K562 (cell line): ENCODE measurements around the gene IL12RB2. TPM values are rescaled to one million over a fixed set of nuclear protein-coding genes. Genes with fewer than 3 reads are reported as not detected.

Experiments
- COPS2 ChIP-seq: fragments of 450-650 bp; conservative IDR thresholded peaks from 2 replicates; pipeline ENCODE4 v1.6.1; 2016; ENCODE audit warnings: mild to moderate bottlenecking, moderate library complexity
- ELF4 ChIP-seq: fragments of 450-650 bp; formaldehyde crosslinking; IDR thresholded peaks from 2 replicates; pipeline ENCODE4 v1.4.0; 2022; ENCODE audit warnings: missing genetic modification characterization
- EP400 ChIP-seq: fragments of 450-650 bp; IDR thresholded peaks from 2 replicates; pipeline ENCODE4 v1.6.1; 2017; ENCODE audit warnings: antibody characterized with exemption, mild to moderate bottlenecking, moderate library complexity
- GABPB1 ChIP-seq: sonication (generic); formaldehyde crosslinking; IDR thresholded peaks from 2 replicates; pipeline ENCODE4 v1.8.0; 2022; ENCODE audit warnings: mild to moderate bottlenecking, missing genetic modification reagents
- MCM3 ChIP-seq: fragments of 450-650 bp; IDR thresholded peaks from 2 replicates; pipeline ENCODE4 v1.6.1; 2016
- ZNF165 ChIP-seq: fragments of 250-450 bp; sonication (Bioruptor Pico); IDR thresholded peaks from 2 replicates; pipeline ENCODE4 v1.4.0; 2020; ENCODE audit warnings: borderline replicate concordance
- polyA plus RNA-seq, 8 experiments: library from polyadenylated mRNA; depleted of rRNA in 4 of 8; stranded (reverse) in 5 of 8; unstranded in 3 of 8; fragments of >200 nt; fragmentation: Nextera tagmentation in 2 of 8; fragmentation: Illumina TruSeq in 1 of 8; extraction: Ambion mirVana in 2 of 8; extraction: Trizol in 1 of 8; gene quantifications; 2 replicates each; pipeline versions ENCODE4 v1.2.1 to v1.2.3, GENCODE V29; 2011 to 2014; ENCODE audit warnings: inconsistent platforms in 1 of 8, missing spikeins in 1 of 8
- total RNA-seq, 7 experiments: library from RNA; depleted of rRNA in 6 of 7; stranded (reverse); fragments of >200 nt in 6 of 7; fragmentation: Illumina TruSeq in 2 of 7; extraction: Trizol in 2 of 7; gene quantifications; 2 replicates each; pipeline versions ENCODE4 v1.2.1 to v1.2.3, GENCODE V29; 2011 to 2021; ENCODE audit warnings: low replicate concordance in 1 of 7
- TF ChIP-seq, protein P1 (sequence below), 2 experiments: fragments of 450-650 bp; IDR thresholded peaks; 2 replicates each; pipeline ENCODE4 v1.6.1; 2016; ENCODE audit warnings: mild to moderate bottlenecking in 2 of 2, borderline replicate concordance in 1 of 2, low read depth in 1 of 2, moderate library complexity in 1 of 2
- TF ChIP-seq, protein P2 (sequence below): conservative IDR thresholded peaks from 2 replicates; pipeline ENCODE4 v1.6.1; 2011; ENCODE audit warnings: low read depth, mild to moderate bottlenecking, low read length; ENCODE audit not compliant: control insufficient read depth

IL12RB2 gene
- total and polyA plus RNA-seq, 9 of the 15 experiments (the other 6 are each of a cell fraction or from before 2014, with no cell fraction given): 0.39 to 3.3 (median 1.9) TPM

DNA sequence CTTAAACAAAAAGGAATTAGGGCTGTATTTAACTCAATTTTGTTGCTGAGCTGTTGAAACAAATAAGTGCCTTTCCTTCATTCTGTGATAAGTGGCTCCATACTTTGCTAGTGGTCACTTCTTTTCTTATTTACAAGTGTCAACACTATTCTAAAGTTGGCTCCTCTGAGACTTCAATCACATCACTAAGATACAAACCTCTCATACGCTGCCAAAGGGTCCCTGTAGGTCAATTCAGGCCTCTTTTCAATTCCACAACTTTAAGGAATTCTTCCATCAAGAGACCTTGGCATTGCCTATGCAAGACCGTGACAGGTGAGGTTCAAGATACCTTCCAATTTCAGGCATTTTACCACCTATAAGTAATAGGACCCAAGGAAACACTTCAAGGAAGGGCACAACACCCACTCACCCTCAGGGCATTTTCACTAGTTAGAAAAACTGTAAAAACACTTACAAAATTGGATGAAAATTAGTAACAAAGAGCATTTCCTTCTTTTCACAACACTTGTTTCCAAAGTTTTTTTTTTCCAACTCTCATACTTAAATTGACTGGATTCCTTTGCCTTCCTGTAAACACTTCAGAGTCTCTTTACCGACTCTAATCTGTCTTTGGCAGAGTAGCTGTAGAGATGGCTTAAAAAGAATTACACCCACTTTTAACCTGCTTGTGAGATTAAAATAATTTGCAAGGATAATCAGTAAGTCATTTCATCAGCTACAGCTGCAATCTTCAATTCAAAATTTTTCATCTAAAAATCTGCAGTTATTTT is 98.0 kb downstream of the IL12RB2 start (continued):
- TF ChIP-seq, protein P1, sequence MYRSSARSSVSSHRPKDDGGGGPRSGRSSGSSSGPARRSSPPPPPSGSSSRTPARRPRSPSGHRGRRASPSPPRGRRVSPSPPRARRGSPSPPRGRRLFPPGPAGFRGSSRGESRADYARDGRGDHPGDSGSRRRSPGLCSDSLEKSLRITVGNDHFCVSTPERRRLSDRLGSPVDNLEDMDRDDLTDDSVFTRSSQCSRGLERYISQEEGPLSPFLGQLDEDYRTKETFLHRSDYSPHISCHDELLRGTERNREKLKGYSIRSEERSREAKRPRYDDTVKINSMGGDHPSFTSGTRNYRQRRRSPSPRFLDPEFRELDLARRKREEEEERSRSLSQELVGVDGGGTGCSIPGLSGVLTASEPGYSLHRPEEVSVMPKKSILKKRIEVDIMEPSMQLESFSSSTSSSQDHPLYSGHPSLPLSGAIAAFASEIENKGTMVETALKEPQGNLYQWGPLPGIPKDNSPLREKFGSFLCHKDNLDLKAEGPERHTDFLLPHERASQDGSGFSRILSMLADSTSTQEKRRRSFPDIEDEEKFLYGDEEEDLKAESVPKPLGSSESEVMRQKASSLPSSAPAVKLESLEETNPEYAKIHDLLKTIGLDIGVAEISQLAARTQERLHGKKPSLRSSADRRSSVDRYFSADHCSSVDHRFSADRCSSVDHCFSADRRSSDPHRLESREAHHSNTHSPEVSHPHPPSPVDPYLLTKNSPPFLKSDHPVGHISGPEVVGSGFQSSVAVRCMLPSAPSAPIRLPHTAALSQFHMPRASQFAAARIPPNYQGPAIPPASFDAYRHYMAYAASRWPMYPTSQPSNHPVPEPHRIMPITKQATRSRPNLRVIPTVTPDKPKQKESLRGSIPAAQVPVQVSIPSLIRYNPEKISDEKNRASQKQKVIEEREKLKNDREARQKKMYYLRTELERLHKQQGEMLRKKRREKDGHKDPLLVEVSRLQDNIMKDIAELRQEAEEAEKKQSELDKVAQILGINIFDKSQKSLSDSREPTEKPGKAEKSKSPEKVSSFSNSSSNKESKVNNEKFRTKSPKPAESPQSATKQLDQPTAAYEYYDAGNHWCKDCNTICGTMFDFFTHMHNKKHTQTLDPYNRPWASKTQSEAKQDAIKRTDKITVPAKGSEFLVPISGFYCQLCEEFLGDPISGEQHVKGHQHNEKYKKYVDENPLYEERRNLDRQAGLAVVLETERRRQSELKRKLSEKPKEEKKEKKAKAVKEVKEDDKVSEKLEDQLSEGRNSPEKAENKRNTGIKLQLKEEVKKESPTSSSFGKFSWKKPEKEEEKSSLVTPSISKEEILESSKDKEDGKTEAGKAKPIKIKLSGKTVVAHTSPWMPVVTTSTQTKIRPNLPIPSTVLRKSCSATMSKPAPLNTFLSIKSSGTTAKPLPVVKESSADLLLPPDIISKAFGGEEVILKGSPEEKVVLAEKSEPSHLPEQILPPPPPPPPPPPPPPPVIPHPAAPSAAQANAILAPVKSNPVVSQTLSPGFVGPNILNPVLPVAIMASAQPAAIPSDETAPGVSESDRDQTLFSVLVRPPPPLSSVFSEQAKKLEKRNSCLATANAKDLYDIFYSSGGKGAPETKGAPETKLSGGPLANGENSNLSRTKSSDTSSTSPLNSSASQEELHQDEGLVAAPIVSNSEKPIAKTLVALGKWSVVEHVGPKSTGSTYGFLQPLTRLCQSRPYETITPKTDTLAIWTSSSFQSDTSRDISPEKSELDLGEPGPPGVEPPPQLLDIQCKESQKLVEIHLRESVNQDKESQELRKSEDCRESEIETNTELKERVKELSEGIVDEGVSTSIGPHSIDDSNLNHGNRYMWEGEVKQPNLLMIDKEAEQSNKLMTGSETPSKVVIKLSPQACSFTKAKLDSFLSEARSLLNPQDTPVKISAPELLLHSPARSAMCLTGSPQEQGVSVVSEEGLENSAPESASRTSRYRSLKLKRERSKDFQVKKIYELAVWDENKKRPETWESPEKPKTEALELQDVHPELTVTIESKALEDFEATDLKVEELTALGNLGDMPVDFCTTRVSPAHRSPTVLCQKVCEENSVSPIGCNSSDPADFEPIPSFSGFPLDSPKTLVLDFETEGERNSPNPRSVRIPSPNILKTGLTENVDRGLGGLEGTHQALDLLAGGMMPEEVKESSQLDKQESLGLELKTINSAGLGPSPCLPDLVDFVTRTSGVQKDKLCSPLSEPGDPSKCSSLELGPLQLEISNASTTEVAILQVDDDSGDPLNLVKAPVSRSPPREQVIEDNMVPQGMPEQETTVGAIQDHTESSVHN (IDR thresholded peaks at IDR 0.05; ENCODE audit: borderline replicate concordance in 1 of 2, low read depth in 1 of 2): no peak
- TF ChIP-seq, protein P2, sequence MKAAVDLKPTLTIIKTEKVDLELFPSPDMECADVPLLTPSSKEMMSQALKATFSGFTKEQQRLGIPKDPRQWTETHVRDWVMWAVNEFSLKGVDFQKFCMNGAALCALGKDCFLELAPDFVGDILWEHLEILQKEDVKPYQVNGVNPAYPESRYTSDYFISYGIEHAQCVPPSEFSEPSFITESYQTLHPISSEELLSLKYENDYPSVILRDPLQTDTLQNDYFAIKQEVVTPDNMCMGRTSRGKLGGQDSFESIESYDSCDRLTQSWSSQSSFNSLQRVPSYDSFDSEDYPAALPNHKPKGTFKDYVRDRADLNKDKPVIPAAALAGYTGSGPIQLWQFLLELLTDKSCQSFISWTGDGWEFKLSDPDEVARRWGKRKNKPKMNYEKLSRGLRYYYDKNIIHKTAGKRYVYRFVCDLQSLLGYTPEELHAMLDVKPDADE: no peak
- TF ChIP-seq ZNF165 (no peak), ELF4 (CRISPR knock-in tag) (no peak), GABPB1 (CRISPR knock-in tag) (no peak), MCM3 (no peak), EP400 (no peak), COPS2 (no peak)
